BLaER1 treated with 17β-estradiol and CSF1 and Interleukin-3, amounts not matched to agents 10 nM and 100 nM (cell line): ENCODE measurements around the gene KLHL42.

Source experiments
- H3K27ac ChIP-seq, 11 experiments: shearing (Covaris generic); formaldehyde crosslinking; 2 replicates each; pipeline ENCODE4 v1.8.1; 2022
- H3K27me3 ChIP-seq, 11 experiments: shearing (Covaris generic); formaldehyde crosslinking; 2 replicates each; pipeline ENCODE4 v1.8.1; 2022
- H3K36me3 ChIP-seq, 11 experiments: shearing (Covaris generic); formaldehyde crosslinking; 2 replicates each; pipeline ENCODE4 v1.8.1; 2022
- H3K4me1 ChIP-seq, 10 experiments: shearing (Covaris generic); formaldehyde crosslinking; 2 replicates each; pipeline ENCODE4 v1.8.1; 2022
- H3K4me2 ChIP-seq, 11 experiments: shearing (Covaris generic); formaldehyde crosslinking; 2 replicates each; pipeline ENCODE4 v1.8.1; 2022
- H3K4me3 ChIP-seq, 10 experiments: shearing (Covaris generic); formaldehyde crosslinking; 2 replicates each; pipeline ENCODE4 v1.8.1; 2022
- H3K9ac ChIP-seq, 11 experiments: shearing (Covaris generic); formaldehyde crosslinking; 2 replicates each; pipeline ENCODE4 v1.8.1; 2022
- H3K9me3 ChIP-seq, 11 experiments: shearing (Covaris generic); formaldehyde crosslinking; replicated peaks in 1 of 11; 2 replicates each; pipeline ENCODE4 v1.8.1; 2022
- H4K20me1 ChIP-seq, 11 experiments: shearing (Covaris generic); formaldehyde crosslinking; 2 replicates each; pipeline ENCODE4 v1.8.1; 2022
- Cebpa-rat ChIP-seq, 11 experiments: shearing (Covaris generic); IDR thresholded peaks; 2 replicates each; pipeline ENCODE4 v1.8.1; 2022

The KLHL42 gene

GRCh38 chr12:27790179-27790578 lies 10.1 kb downstream of the KLHL42 start:
- no peak overlapping the region for H3K4me2 ChIP-seq
- H3K4me3 ChIP-seq = no peak overlapping the region
- H3K9ac ChIP-seq = no peak overlapping the region
- peaks cover 0 to 67% (median 8%) of the 10 kb centered on the region in 11 experiments; a peak in 11 of 22 replicates for H4K20me1 ChIP-seq
- H3K36me3 ChIP-seq = peaks cover 50 to 100% (median 78%) of the 10 kb centered on the region in 11 experiments
- peaks cover 0 to 13% (median 5%) of the 10 kb centered on the region in 10 experiments; a peak in 8 of 20 replicates for H3K4me1 ChIP-seq
- H3K9me3 ChIP-seq = no peaks in the 10 kb centered on the region
- H3K27ac ChIP-seq = no peak overlapping the region
- TF ChIP-seq Cebpa-rat (IDR thresholded peaks at IDR 0.05) = no peak
- H3K27me3 ChIP-seq = no peaks in the 10 kb centered on the region

GRCh38 chr12:27794818-27795584 lies 15.0 kb downstream of the KLHL42 start:
- peaks cover 82 to 100% (median 94%) of the 10 kb centered on the region in 11 experiments for H3K36me3 ChIP-seq
- H3K4me3 ChIP-seq = no peak overlapping the region
- no peaks in the 10 kb centered on the region for H3K9me3 ChIP-seq
- TF ChIP-seq Cebpa-rat (IDR thresholded peaks at IDR 0.05) = no peak
- H3K27me3 ChIP-seq = no peaks in the 10 kb centered on the region
- H3K27ac ChIP-seq = no peak overlapping the region
- H3K9ac ChIP-seq = no peak overlapping the region
- no peaks in the 10 kb centered on the region for H3K4me1 ChIP-seq
- peaks cover 0 to 20% (median 5%) of the 10 kb centered on the region in 11 experiments; a peak in 6 of 22 replicates for H4K20me1 ChIP-seq
- no peak overlapping the region for H3K4me2 ChIP-seq

- no peak for TF ChIP-seq Cebpa-rat (IDR thresholded peaks at IDR 0.05)
- H3K4me1 ChIP-seq = no peaks in the 10 kb centered on the region
- no peak overlapping the region for H3K4me3 ChIP-seq
- peaks cover 81 to 100% (median 95%) of the 10 kb centered on the region in 11 experiments for H3K36me3 ChIP-seq
- no peaks in the 10 kb centered on the region for H3K27me3 ChIP-seq
- no peak overlapping the region for H3K27ac ChIP-seq
- H3K4me2 ChIP-seq = no peak overlapping the region
- H3K9ac ChIP-seq = no peak overlapping the region
- H3K9me3 ChIP-seq = no peaks in the 10 kb centered on the region
- peaks cover 0 to 9% (median 1%) of the 10 kb centered on the region in 11 experiments; a peak in 6 of 22 replicates for H4K20me1 ChIP-seq
Measured at GRCh38 chr12:27796128-27796527, 16.1 kb downstream of the KLHL42 start.

GRCh38 chr12:27797301-27798025 lies 17.4 kb downstream of the KLHL42 start:
- H3K9me3 ChIP-seq = no peaks in the 10 kb centered on the region
- peaks cover 0 to 5% (median 0%) of the 10 kb centered on the region in 11 experiments; a peak in 2 of 22 replicates for H4K20me1 ChIP-seq
- TF ChIP-seq Cebpa-rat (IDR thresholded peaks at IDR 0.05) = no peak
- no peaks in the 10 kb centered on the region for H3K4me1 ChIP-seq
- H3K27ac ChIP-seq = no peak overlapping the region
- no peak overlapping the region for H3K9ac ChIP-seq
- no peak overlapping the region for H3K4me2 ChIP-seq
- H3K4me3 ChIP-seq = no peak overlapping the region
- H3K36me3 ChIP-seq = peaks cover 67 to 95% (median 84%) of the 10 kb centered on the region in 11 experiments
- no peaks in the 10 kb centered on the region for H3K27me3 ChIP-seq

GRCh38 chr12:27800819-27801218 lies 20.8 kb downstream of the KLHL42 start:
- TF ChIP-seq Cebpa-rat (IDR thresholded peaks at IDR 0.05) = no peak
- H3K27me3 ChIP-seq = no peaks in the 10 kb centered on the region
- H3K9me3 ChIP-seq = no peaks in the 10 kb centered on the region
- H3K27ac ChIP-seq = no peak overlapping the region
- peaks cover 36 to 62% (median 51%) of the 10 kb centered on the region in 11 experiments for H3K36me3 ChIP-seq
- H4K20me1 ChIP-seq = no peaks in the 10 kb centered on the region; a peak in 1 of 22 replicates
- no peak overlapping the region for H3K4me2 ChIP-seq
- H3K4me1 ChIP-seq = peaks cover 11 to 13% (median 12%) of the 10 kb centered on the region in 10 experiments; a peak in 19 of 20 replicates
- H3K9ac ChIP-seq = no peak overlapping the region
- no peak overlapping the region for H3K4me3 ChIP-seq

- no peak overlapping the region for H3K27ac ChIP-seq
- no peaks in the 10 kb centered on the region for H3K27me3 ChIP-seq
- no peak overlapping the region for H3K4me2 ChIP-seq
- no peaks in the 10 kb centered on the region for H3K9me3 ChIP-seq
- H3K9ac ChIP-seq = no peak overlapping the region
- H3K4me1 ChIP-seq = peaks cover 11 to 13% (median 12%) of the 10 kb centered on the region in 10 experiments; a peak in 19 of 20 replicates
- peaks cover 28 to 54% (median 43%) of the 10 kb centered on the region in 11 experiments for H3K36me3 ChIP-seq
- TF ChIP-seq Cebpa-rat (IDR thresholded peaks at IDR 0.05) = no peak
- H3K4me3 ChIP-seq = no peak overlapping the region
- no peaks in the 10 kb centered on the region; a peak in 1 of 22 replicates for H4K20me1 ChIP-seq
Measured at GRCh38 chr12:27801630-27802029, 21.6 kb downstream of the KLHL42 start.

- Histone ChIP-seq H3K27ac (no peak overlapping the region), H3K9ac (no peak overlapping the region), H3K36me3 (peaks cover 19 to 45% (median 35%) of the 10 kb centered on the region in 11 experiments), H3K4me1 (peaks cover 11 to 15% (median 13%) of the 10 kb centered on the region in 10 experiments; a peak in 19 of 20 replicates), H3K27me3 (no peaks in the 10 kb centered on the region), H3K4me3 (no peak overlapping the region), H4K20me1 (no peaks in the 10 kb centered on the region; a peak in 1 of 22 replicates), H3K9me3 (no peaks in the 10 kb centered on the region), H3K4me2 (no peak overlapping the region)
- TF ChIP-seq Cebpa-rat (IDR thresholded peaks at IDR 0.05) = no peak
Measured at GRCh38 chr12:27802511-27802910, 22.5 kb downstream of the KLHL42 start.

GRCh38 chr12:27802936-27803335 lies 22.9 kb downstream of the KLHL42 start:
- no peak for TF ChIP-seq Cebpa-rat (IDR thresholded peaks at IDR 0.05)
- H4K20me1 ChIP-seq = no peaks in the 10 kb centered on the region; a peak in 1 of 22 replicates
- no peak overlapping the region for H3K9ac ChIP-seq
- peaks cover 15 to 41% (median 30%) of the 10 kb centered on the region in 11 experiments for H3K36me3 ChIP-seq
- peaks cover 11 to 15% (median 13%) of the 10 kb centered on the region in 10 experiments; a peak in 19 of 20 replicates for H3K4me1 ChIP-seq
- H3K9me3 ChIP-seq = no peaks in the 10 kb centered on the region
- no peaks in the 10 kb centered on the region for H3K27me3 ChIP-seq
- H3K27ac ChIP-seq = no peak overlapping the region
- H3K4me2 ChIP-seq = no peak overlapping the region
- H3K4me3 ChIP-seq = no peak overlapping the region

GRCh38 chr12:27805238-27805637 lies 25.2 kb downstream of the KLHL42 start:
- Histone ChIP-seq H3K4me2 (no peak overlapping the region), H3K36me3 (peaks cover 0 to 18% (median 12%) of the 10 kb centered on the region in 11 experiments; a peak in 12 of 22 replicates), H3K27me3 (no peaks in the 10 kb centered on the region), H3K9me3 (no peaks in the 10 kb centered on the region), H3K4me3 (no peak overlapping the region), H4K20me1 (no peaks in the 10 kb centered on the region; a peak in 1 of 22 replicates), H3K4me1 (peaks cover 11 to 15% (median 13%) of the 10 kb centered on the region in 10 experiments; a peak in 19 of 20 replicates), H3K9ac (no peak overlapping the region), H3K27ac (no peak overlapping the region)
- TF ChIP-seq Cebpa-rat (IDR thresholded peaks at IDR 0.05) = no peak
